HEK293 (cell line): ENCODE data around the gene TMEM72.

Source experiments
- PRDM10 ChIP-seq: fragments of 450-650 bp; formaldehyde crosslinking; IDR thresholded peaks from 2 replicates; pipeline ENCODE4 v1.5.1; 2016; ENCODE audit warnings: missing biosample characterization, missing genetic modification characterization
- YY1 ChIP-seq: fragments of 450-650 bp; formaldehyde crosslinking; IDR thresholded peaks from 2 replicates; pipeline ENCODE4 v1.5.1; 2018; ENCODE audit warnings: missing biosample characterization, missing genetic modification characterization
- ZNF274 ChIP-seq, 2 experiments: fragments of 200-500 bp in 1 of 2; fragments of 450-650 bp in 1 of 2; sonication (Bioruptor generic) in 1 of 2; formaldehyde crosslinking in 1 of 2; IDR thresholded peaks; 2 replicates each; pipeline versions ENCODE4 v1.5.1 to v1.6.1; 2014 to 2016; ENCODE audit warnings: borderline replicate concordance in 1 of 2, inconsistent platforms in 1 of 2, low read length in 1 of 2, missing biosample characterization in 1 of 2, missing genetic modification characterization in 1 of 2
- ZNF423 ChIP-seq: fragments of 450-650 bp; formaldehyde crosslinking; IDR thresholded peaks from 2 replicates; pipeline ENCODE4 v1.5.1; 2016; ENCODE audit warnings: missing biosample characterization, missing genetic modification characterization
- ZNF433 ChIP-seq: fragments of 450-650 bp; formaldehyde crosslinking; IDR thresholded peaks from 2 replicates; pipeline ENCODE4 v1.5.1; 2016; ENCODE audit warnings: missing biosample characterization, missing genetic modification characterization, low read depth
- ZNF747 ChIP-seq: fragments of 450-650 bp; formaldehyde crosslinking; IDR thresholded peaks from 2 replicates; pipeline ENCODE4 v1.5.1; 2016; ENCODE audit warnings: missing biosample characterization, missing genetic modification characterization
- TF ChIP-seq, protein P1 (sequence below): fragments of 450-650 bp; formaldehyde crosslinking; conservative IDR thresholded peaks from 2 replicates; pipeline ENCODE4 v1.5.1; 2016; ENCODE audit warnings: low read depth, missing biosample characterization, missing genetic modification characterization
- TF ChIP-seq, protein P2 (sequence below): fragments of 450-650 bp; formaldehyde crosslinking; IDR thresholded peaks from 2 replicates; pipeline ENCODE4 v1.5.1; 2016; ENCODE audit warnings: missing biosample characterization, missing genetic modification characterization
- TF ChIP-seq, protein P3 (sequence below): fragments of 450-650 bp; formaldehyde crosslinking; optimal IDR thresholded peaks from 2 replicates; pipeline ENCODE3; 2016; ENCODE audit warnings: missing biosample characterization, mild to moderate bottlenecking, missing genetic modification characterization

DNA sequence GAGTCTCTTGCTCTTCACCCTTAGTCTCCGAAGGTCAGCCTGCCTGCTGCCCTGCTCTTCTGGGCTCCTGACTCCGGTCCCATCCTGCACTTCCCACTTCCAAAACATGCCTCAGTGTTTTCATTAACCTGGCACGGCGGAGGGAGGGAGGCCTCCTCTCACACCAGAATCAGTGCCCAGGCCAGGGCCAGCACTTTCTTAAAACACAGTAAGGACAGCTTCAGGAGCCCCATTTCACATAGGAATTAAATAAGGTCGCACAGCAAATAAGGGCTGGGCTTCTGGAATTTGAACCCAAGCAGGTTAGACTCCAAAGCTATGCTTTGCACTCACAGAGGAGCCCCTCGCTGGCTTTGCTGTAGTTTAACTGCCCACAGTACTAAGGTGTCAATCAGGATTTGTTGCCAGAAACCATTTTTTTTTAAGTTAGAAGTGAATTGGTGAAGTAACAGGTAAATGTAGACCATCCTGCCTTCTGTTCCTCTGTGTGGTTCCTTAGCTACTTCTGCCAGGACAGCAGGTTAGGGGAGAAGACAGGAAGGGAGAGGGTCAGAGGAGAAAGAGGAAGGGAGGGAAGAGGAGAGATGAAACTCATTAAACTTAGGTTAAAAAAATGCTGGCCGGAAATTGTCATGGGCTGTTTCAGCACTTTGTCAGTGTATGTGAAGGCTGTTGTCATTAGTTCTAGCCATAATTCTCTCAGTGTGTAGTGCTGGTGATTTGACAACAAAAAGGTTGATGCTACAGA lies 49.5 kb downstream of the TMEM72 start:
- TF ChIP-seq, protein P1, sequence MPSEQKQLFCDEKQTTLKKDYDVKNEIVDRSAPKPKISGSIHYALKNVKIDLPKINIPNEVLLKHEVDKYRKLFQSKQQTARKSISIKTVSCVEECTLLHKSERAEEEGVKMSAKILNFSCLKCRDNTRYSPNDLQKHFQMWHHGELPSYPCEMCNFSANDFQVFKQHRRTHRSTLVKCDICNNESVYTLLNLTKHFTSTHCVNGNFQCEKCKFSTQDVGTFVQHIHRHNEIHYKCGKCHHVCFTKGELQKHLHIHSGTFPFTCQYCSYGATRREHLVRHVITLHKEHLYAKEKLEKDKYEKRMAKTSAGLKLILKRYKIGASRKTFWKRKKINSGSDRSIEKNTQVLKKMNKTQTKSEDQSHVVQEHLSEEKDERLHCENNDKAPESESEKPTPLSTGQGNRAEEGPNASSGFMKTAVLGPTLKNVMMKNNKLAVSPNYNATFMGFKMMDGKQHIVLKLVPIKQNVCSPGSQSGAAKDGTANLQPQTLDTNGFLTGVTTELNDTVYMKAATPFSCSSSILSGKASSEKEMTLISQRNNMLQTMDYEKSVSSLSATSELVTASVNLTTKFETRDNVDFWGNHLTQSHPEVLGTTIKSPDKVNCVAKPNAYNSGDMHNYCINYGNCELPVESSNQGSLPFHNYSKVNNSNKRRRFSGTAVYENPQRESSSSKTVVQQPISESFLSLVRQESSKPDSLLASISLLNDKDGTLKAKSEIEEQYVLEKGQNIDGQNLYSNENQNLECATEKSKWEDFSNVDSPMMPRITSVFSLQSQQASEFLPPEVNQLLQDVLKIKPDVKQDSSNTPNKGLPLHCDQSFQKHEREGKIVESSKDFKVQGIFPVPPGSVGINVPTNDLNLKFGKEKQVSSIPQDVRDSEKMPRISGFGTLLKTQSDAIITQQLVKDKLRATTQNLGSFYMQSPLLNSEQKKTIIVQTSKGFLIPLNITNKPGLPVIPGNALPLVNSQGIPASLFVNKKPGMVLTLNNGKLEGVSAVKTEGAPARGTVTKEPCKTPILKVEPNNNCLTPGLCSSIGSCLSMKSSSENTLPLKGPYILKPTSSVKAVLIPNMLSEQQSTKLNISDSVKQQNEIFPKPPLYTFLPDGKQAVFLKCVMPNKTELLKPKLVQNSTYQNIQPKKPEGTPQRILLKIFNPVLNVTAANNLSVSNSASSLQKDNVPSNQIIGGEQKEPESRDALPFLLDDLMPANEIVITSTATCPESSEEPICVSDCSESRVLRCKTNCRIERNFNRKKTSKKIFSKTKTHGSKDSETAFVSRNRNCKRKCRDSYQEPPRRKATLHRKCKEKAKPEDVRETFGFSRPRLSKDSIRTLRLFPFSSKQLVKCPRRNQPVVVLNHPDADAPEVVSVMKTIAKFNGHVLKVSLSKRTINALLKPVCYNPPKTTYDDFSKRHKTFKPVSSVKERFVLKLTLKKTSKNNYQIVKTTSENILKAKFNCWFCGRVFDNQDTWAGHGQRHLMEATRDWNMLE (tag by site-specific recombination), result no peak
- TF ChIP-seq, protein P2, sequence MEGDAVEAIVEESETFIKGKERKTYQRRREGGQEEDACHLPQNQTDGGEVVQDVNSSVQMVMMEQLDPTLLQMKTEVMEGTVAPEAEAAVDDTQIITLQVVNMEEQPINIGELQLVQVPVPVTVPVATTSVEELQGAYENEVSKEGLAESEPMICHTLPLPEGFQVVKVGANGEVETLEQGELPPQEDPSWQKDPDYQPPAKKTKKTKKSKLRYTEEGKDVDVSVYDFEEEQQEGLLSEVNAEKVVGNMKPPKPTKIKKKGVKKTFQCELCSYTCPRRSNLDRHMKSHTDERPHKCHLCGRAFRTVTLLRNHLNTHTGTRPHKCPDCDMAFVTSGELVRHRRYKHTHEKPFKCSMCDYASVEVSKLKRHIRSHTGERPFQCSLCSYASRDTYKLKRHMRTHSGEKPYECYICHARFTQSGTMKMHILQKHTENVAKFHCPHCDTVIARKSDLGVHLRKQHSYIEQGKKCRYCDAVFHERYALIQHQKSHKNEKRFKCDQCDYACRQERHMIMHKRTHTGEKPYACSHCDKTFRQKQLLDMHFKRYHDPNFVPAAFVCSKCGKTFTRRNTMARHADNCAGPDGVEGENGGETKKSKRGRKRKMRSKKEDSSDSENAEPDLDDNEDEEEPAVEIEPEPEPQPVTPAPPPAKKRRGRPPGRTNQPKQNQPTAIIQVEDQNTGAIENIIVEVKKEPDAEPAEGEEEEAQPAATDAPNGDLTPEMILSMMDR (tag by site-specific recombination), result no peak
- TF ChIP-seq, protein P3, sequence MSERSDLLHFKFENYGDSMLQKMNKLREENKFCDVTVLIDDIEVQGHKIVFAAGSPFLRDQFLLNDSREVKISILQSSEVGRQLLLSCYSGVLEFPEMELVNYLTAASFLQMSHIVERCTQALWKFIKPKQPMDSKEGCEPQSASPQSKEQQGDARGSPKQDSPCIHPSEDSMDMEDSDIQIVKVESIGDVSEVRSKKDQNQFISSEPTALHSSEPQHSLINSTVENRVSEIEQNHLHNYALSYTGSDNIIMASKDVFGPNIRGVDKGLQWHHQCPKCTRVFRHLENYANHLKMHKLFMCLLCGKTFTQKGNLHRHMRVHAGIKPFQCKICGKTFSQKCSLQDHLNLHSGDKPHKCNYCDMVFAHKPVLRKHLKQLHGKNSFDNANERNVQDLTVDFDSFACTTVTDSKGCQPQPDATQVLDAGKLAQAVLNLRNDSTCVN (tag by site-specific recombination), result no peak
- TF ChIP-seq PRDM10 (tag by site-specific recombination), result no peak
- TF ChIP-seq ZNF274 (IDR thresholded peaks at IDR 0.05; ENCODE audit: low read length), result no peak
- no peak for TF ChIP-seq ZNF274 (tag by site-specific recombination; IDR thresholded peaks at IDR 0.05; ENCODE audit: borderline replicate concordance)
- TF ChIP-seq ZNF433 (tag by site-specific recombination), result no peak
- TF ChIP-seq ZNF747 (tag by site-specific recombination), result no peak
- no peak for TF ChIP-seq ZNF423 (tag by site-specific recombination)
- no peak for TF ChIP-seq YY1 (tag by site-specific recombination)
